ENCODE results near the gene MEIG1.

DNA sequence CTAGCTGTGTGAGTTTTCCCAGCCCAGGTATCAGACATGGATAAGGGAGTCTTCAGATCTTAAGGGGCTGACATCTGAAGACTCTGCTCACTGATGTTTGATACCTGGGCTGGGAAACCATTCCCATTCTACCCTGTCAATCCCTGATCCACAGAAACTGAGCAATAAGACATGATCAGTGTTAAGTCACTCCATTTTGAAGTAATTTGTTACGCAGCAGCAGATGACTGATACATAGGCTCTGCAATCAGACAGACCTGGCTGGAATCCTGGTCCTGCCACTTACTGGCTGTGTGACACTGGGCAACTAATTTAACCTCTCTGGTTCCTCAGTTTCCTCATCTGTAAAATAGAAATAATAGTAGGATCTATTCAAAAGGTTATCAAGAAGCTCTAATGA lies 11.9 kb upstream of the MEIG1 start:
- TF ChIP-seq, protein P1, sequence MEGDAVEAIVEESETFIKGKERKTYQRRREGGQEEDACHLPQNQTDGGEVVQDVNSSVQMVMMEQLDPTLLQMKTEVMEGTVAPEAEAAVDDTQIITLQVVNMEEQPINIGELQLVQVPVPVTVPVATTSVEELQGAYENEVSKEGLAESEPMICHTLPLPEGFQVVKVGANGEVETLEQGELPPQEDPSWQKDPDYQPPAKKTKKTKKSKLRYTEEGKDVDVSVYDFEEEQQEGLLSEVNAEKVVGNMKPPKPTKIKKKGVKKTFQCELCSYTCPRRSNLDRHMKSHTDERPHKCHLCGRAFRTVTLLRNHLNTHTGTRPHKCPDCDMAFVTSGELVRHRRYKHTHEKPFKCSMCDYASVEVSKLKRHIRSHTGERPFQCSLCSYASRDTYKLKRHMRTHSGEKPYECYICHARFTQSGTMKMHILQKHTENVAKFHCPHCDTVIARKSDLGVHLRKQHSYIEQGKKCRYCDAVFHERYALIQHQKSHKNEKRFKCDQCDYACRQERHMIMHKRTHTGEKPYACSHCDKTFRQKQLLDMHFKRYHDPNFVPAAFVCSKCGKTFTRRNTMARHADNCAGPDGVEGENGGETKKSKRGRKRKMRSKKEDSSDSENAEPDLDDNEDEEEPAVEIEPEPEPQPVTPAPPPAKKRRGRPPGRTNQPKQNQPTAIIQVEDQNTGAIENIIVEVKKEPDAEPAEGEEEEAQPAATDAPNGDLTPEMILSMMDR (IDR thresholded peaks at IDR 0.05), result no peak
- TF ChIP-seq POLR2AphosphoS5 (IDR thresholded peaks at IDR 0.05) (no peak), POLR2A (IDR thresholded peaks at IDR 0.05) (no peak)

Data from prostate gland (tissue), 2 donors.